B cell (primary cell): ENCODE measurements around the gene CHST13. TPM values are rescaled to one million over a fixed set of nuclear protein-coding genes. Genes with fewer than 3 reads are reported as not detected.

Experiments used
- ATAC-seq: fragments of 200-7000 bp; cut with Tn5 transposase; one replicate; pipeline ENCODE4 v1.10.0; 2021; ENCODE audit warnings: low read depth, mild to moderate bottlenecking, moderate number of reproducible peaks, moderate library complexity
- CTCF ChIA-PET: fragments of 350-600 bp; sonication (Branson Sonifier 250); formaldehyde crosslinking; loops from one replicate; lab custom pipeline; 2021; ENCODE audit warnings: antibody characterized with exemption, inconsistent platforms; lab: Charles Lee
- POLR2A ChIA-PET: fragments of 350-600 bp; sonication (Branson Sonifier 250); formaldehyde crosslinking; loops from one replicate; lab custom pipeline; 2021; ENCODE audit warnings: antibody characterized with exemption; lab: Charles Lee
- DNase-seq: peaks from one replicate; pipeline ENCODE4 v3.0.0; 2013
- H2AFZ ChIP-seq: 2 replicates; pipeline ENCODE4 v1.6.1; 2012; ENCODE audit warnings: mild to moderate bottlenecking, low read depth, low read length; ENCODE audit not compliant: insufficient read depth, poor library complexity, severe bottlenecking
- H3K27ac ChIP-seq, 2 donors: 1 replicate in 1 of 2; 2 replicates in 1 of 2; pipeline ENCODE4 v1.5.1; 2012 to 2013; ENCODE audit warnings: low read length in 2 of 2, mild to moderate bottlenecking in 2 of 2, moderate library complexity in 1 of 2
- H3K27me3 ChIP-seq, 4 experiments: fragments of 200-600 bp in 1 of 4; sonication (generic) in 1 of 4; replicated peaks in 1 of 4; 1 replicate in 2 of 4; 2 replicates in 2 of 4; pipeline versions ENCODE4 v1.6.1 to v1.7.0; 2013 to 2016; ENCODE audit warnings: low read length in 3 of 4, mild to moderate bottlenecking in 2 of 4, mixed read lengths in 1 of 4, moderate library complexity in 1 of 4; ENCODE audit not compliant: insufficient read depth in 4 of 4, control insufficient read depth in 3 of 4; ENCODE audit errors: control extremely low read depth in 1 of 4
- H3K36me3 ChIP-seq, 2 experiments: replicated peaks in 1 of 2; 1 replicate in 1 of 2; 2 replicates in 1 of 2; pipeline versions ENCODE4 v1.6.1 to v1.7.1; 2013; ENCODE audit warnings: low read length in 1 of 2; ENCODE audit not compliant: insufficient read depth in 2 of 2, control insufficient read depth in 1 of 2; ENCODE audit errors: control extremely low read depth in 1 of 2, extremely low read depth in 1 of 2
- H3K4me1 ChIP-seq, 2 donors: fragments of 200-600 bp in 1 of 2; sonication (generic) in 1 of 2; 1 replicate in 1 of 2; 2 replicates in 1 of 2; pipeline versions ENCODE4 v1.5.1 to v1.6.1; 2013 to 2017; ENCODE audit warnings: low read length in 2 of 2; ENCODE audit not compliant: control insufficient read depth in 2 of 2, insufficient read depth in 2 of 2
- H3K4me2 ChIP-seq: replicated peaks from 2 replicates; pipeline ENCODE3; 2012; ENCODE audit warnings: mild to moderate bottlenecking, low read depth, low read length; ENCODE audit not compliant: poor library complexity, severe bottlenecking
- H3K4me3 ChIP-seq, 5 experiments: fragments of 200-600 bp in 1 of 5; sonication (generic) in 1 of 5; 1 replicate in 3 of 5; 2 replicates in 2 of 5; pipeline versions ENCODE4 v1.5.1 to v1.7.0; 2011 to 2016; ENCODE audit warnings: low read length in 4 of 5, mild to moderate bottlenecking in 4 of 5, low read depth in 2 of 5, control low read depth in 1 of 5, moderate library complexity in 1 of 5; ENCODE audit not compliant: insufficient read depth in 1 of 5; ENCODE audit errors: control extremely low read depth in 1 of 5, extremely low read depth in 1 of 5
- H3K79me2 ChIP-seq: fragments of 200-600 bp; sonication (generic); one replicate; pipeline ENCODE4 v1.6.0; 2016; ENCODE audit warnings: low read length; ENCODE audit not compliant: control insufficient read depth, insufficient read depth
- H3K9ac ChIP-seq: fragments of 200-600 bp; sonication (generic); 2 replicates; pipeline ENCODE4 v1.6.1; 2017; ENCODE audit warnings: mild to moderate bottlenecking, low read length, moderate library complexity
- H3K9me3 ChIP-seq, 3 donors: one replicate each; pipeline versions ENCODE4 v1.6.1 to v1.7.1; 2013; ENCODE audit warnings: low read length in 2 of 3; ENCODE audit not compliant: control insufficient read depth in 2 of 3, insufficient read depth in 1 of 3; ENCODE audit errors: control extremely low read depth in 1 of 3
- H4K20me1 ChIP-seq: 2 replicates; pipeline ENCODE4 v1.6.0; 2012; ENCODE audit warnings: mild to moderate bottlenecking, low read length; ENCODE audit not compliant: insufficient read depth, control insufficient read depth, poor library complexity, severe bottlenecking
- H3K27ac Mint-ChIP-seq: one replicate; pipeline ENCODE4 v1.8.0; 2021; ENCODE audit warnings: mixed read lengths
- H3K27me3 Mint-ChIP-seq: one replicate; pipeline ENCODE4 v1.8.0; 2021; ENCODE audit warnings: mixed read lengths
- H3K4me1 Mint-ChIP-seq: one replicate; pipeline ENCODE4 v1.8.0; 2021; ENCODE audit warnings: mixed read lengths
- H3K4me3 Mint-ChIP-seq: one replicate; pipeline ENCODE4 v1.8.0; 2021; ENCODE audit warnings: mixed read lengths
- H3K9me3 Mint-ChIP-seq: one replicate; pipeline ENCODE4 v1.8.0; 2022; ENCODE audit warnings: mixed read lengths; ENCODE audit not compliant: insufficient read depth
- EZH2 ChIP-seq: IDR thresholded peaks from 2 replicates; pipeline ENCODE4 v1.6.1; 2012; ENCODE audit warnings: borderline replicate concordance, low read depth, mild to moderate bottlenecking, moderate library complexity, low read length; ENCODE audit not compliant: insufficient read depth, poor library complexity, severe bottlenecking
- WGBS: methylation state at CpG from one replicate; pipeline ENCODE4 v1.1.5; 2013; ENCODE audit warnings: missing lambda C conversion rate; ENCODE audit not compliant: insufficient coverage; 5-methylcytosine and 5-hydroxymethylcytosine counted together
- intact Hi-C: fragments of 100-400 bp; cut with micrococcal nuclease; formaldehyde crosslinking; loops from one replicate; pipeline ENCODE4 v1.10.0; 2022
- polyA plus RNA-seq: library from polyadenylated mRNA; depleted of rRNA; stranded (reverse); fragments of >200 nt; gene quantifications from 2 replicates; pipeline ENCODE4 v1.2.3, GENCODE V29; 2012
- total RNA-seq, 2 donors: library from RNA; stranded (reverse); fragments of 120-200 nt in 1 of 2; gene quantifications; 1 replicate in 1 of 2; 2 replicates in 1 of 2; pipeline versions ENCODE4 v1.2.3 to v1.2.4, GENCODE V29; 2013 to 2022
- TF ChIP-seq, protein P1 (sequence below): fragments of 200-600 bp; IDR thresholded peaks from one replicate; pipeline ENCODE4 v1.8.0; 2022; ENCODE audit warnings: antibody characterized with exemption, mild to moderate bottlenecking

CHST13 gene
- total and polyA plus RNA-seq, 2 donors (not counting 1 experiment from before 2014, with no cell fraction given): 0.07 TPM; not detected in 1

DNA sequence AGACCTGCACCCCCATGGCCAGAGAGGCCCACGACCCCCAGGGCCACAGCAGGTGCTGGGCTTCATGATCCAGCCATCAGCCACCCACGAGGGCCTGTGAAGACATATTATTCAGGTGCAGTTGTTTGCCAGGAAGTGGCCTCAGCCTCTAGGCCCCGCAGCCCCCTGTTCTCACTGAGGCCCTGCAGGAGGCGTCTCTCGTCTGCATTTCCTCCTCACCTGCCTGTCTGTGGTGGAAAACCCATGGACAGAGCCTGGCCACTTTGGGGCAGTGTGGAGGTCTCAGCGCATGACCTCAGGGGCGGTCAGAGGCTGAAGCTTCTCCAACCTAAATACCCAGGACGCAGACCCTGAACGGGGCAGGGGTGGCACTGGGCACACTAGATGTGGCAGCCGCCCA is 25.0 kb upstream of the CHST13 start:
- Histone ChIP-seq H3K4me2 (no peak overlapping the region), H3K79me2 (no peaks in the 10 kb centered on the region), H3K27ac (no peak overlapping the region), H4K20me1 (no peaks in the 10 kb centered on the region), H3K9ac (no peak overlapping the region), H3K36me3 (no peaks in the 10 kb centered on the region), H3K4me1 (peaks cover 0 to 12% of the 10 kb centered on the region in 2 donors), H3K27me3 (no peaks in the 10 kb centered on the region), H3K4me3 (no peak overlapping the region), H3K9me3 (no peaks in the 10 kb centered on the region), H2AFZ (no peak overlapping the region)
- CTCF ChIA-PET: no interaction called here
- DNase-seq (no peak), ATAC-seq (no peak)
- Mint-ChIP-seq H3K9me3 (no peaks in the 10 kb centered on the region), H3K27me3 (no peaks in the 10 kb centered on the region), H3K27ac (no peak overlapping the region), H3K4me1 (peaks cover 4% of the 10 kb centered on the region), H3K4me3 (no peak overlapping the region)
- intact Hi-C loops: no loop called here
- POLR2A ChIA-PET: no interaction called here
- TF ChIP-seq, protein P1, sequence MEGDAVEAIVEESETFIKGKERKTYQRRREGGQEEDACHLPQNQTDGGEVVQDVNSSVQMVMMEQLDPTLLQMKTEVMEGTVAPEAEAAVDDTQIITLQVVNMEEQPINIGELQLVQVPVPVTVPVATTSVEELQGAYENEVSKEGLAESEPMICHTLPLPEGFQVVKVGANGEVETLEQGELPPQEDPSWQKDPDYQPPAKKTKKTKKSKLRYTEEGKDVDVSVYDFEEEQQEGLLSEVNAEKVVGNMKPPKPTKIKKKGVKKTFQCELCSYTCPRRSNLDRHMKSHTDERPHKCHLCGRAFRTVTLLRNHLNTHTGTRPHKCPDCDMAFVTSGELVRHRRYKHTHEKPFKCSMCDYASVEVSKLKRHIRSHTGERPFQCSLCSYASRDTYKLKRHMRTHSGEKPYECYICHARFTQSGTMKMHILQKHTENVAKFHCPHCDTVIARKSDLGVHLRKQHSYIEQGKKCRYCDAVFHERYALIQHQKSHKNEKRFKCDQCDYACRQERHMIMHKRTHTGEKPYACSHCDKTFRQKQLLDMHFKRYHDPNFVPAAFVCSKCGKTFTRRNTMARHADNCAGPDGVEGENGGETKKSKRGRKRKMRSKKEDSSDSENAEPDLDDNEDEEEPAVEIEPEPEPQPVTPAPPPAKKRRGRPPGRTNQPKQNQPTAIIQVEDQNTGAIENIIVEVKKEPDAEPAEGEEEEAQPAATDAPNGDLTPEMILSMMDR: no peak
- TF ChIP-seq EZH2: no peak
- WGBS: 61% methylated on average over 10 of the region's 10 CpGs

GRCh38 chr3:126499401-126499800 is 24.6 kb upstream of the CHST13 start:
- H2AFZ ChIP-seq: no peak overlapping the region
- ATAC-seq (no peak), DNase-seq (no peak)
- CTCF ChIA-PET: no interaction called here
- no peak overlapping the region for H3K4me2 ChIP-seq
- no peaks in the 10 kb centered on the region for H3K79me2 ChIP-seq
- 96% methylated on average over 7 of the region's 9 CpGs for WGBS
- POLR2A ChIA-PET: no interaction called here
- intact Hi-C loops: no loop called here
- no peak overlapping the region for H3K9ac ChIP-seq
- no peak for TF ChIP-seq EZH2
- TF ChIP-seq, protein P1: no peak
- H3K4me1 ChIP-seq: peaks cover 0 to 12% of the 10 kb centered on the region in 2 donors
- H3K9me3 ChIP-seq: no peaks in the 10 kb centered on the region
- no peaks in the 10 kb centered on the region for H3K9me3 Mint-ChIP-seq
- no peak overlapping the region for H3K4me3 Mint-ChIP-seq
- H4K20me1 ChIP-seq: no peaks in the 10 kb centered on the region
- H3K27ac Mint-ChIP-seq: no peak overlapping the region
- no peak overlapping the region for H3K4me3 ChIP-seq
- H3K27me3 ChIP-seq: no peaks in the 10 kb centered on the region
- H3K27me3 Mint-ChIP-seq: no peaks in the 10 kb centered on the region
- peaks cover 4% of the 10 kb centered on the region for H3K4me1 Mint-ChIP-seq
- no peak overlapping the region for H3K27ac ChIP-seq
- H3K36me3 ChIP-seq: no peaks in the 10 kb centered on the region
